SIG-M5 treated with dmso at 0.1 percent for 504 hours (cell line): Measurements from ENCODE around the gene ATRX.
"Not testable (repeated sequence)": the region's sequence is repeated elsewhere in the genome, so short reads cannot be mapped to it uniquely, and the experiment has no call there.

ENCODE experiments used
- DNase-seq: peaks from one replicate; lab custom pipeline; 2025; ENCODE audit not compliant: unreplicated experiment; lab: John Stamatoyannopoulos, UW

Gene ATRX

DNA sequence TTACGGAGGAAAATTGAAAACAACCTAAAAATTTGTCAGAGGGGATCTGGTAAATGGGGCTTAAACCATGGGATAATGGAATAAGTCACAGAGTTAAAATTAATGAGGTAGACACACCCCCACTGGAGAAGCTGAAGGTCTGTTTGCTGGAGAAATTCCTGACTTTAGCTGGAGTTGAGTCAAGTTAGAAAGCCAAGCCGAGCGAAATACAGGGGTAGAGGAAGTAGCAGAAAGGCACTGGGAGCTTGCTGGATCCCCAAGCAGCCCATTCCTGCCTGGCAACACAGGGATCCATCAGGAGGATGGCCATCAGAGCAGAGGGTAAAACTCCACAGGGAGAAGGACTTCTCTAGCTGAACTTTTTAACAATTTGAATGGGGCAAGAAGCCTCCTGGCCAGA lies 163.8 kb downstream of the ATRX start:
- DNase-seq: no peak

DNA sequence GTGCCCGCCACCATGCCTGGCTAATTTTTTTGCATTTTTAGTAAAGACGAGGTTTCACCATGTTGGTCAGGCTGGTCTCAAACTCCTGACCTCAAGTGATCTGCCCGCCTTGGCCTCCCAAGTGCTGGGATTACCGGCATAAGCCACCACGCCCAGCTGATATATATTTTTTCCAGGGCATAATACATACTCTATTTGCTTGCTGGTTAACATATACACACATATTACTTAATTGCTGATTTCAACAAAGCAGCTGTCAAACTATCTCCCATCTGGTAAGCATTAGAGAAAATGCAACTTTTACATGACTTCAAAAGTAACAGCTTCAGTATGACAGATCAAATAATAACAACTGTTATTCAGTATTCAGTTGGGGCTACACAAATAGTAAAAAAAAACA lies 164.6 kb downstream of the ATRX start:
- DNase-seq: not testable (repeated sequence)

DNA sequence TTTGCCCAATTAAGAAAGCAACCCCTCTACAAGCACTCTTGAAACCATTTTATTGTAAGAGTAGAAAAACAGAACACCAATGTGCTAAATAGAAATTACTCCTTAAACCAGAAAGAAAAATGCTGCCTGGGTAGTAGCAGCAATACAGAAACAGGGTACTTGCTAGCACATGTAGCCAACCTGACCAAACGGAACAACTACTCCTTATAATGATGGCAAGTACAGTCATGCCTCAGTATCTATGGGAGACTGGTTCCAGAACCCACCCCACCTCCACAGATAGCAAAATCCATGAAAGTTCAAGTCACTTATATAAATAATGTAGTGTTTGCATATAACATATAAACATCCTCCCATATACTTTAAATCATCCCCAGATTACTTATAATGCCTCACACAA lies 168.8 kb downstream of the ATRX start:
- no peak for DNase-seq

DNA sequence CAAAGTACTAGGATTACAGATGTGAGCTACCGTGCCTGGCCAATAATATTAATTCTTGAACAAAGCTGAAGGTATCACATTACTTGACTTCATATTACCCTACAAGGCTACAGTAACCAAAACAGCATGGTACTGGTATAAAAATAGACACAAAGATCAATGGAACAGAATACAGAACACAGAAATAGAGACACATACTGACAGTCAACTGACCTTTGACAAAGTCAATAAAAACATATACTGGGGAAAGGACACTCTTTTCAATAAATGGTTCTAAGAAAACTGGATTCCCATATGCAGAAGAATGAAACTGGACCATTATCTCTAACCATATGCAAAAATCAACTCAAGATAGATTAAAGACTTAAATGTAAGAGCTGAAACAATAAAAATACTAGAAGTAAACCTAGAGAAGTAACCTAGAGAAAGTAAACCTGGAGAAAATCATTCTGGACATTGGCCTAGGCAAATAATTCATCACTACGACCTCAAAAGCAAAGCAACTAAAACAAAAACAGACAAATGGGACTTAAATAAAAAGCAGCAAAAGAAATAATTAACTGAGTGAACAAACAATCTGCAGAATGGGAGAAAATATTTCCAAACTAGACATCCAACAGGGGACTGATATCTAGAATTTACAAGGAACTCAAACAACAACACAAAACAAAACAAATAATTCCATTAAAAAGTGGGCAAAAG lies 182.2 kb downstream of the ATRX start:
- no peak for DNase-seq

DNA sequence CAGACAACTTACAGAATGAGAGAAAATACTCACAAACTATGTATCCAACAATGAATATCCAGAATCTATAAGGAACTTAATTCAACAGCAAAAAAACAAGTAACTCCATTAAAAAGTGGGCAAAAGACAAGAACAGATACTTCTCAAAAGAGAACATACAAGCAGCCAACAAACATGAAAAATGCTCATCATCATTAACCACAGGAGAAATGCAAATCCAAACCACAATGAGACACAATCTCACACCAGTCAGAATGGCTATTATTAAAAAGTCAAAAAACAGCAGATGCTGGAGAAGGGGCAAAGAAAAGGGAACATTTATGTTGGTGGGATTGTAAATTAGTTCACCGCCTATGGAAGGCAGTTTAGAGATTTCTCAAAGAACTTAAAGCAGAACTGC lies 188.5 kb downstream of the ATRX start:
- DNase-seq: no peak

DNA sequence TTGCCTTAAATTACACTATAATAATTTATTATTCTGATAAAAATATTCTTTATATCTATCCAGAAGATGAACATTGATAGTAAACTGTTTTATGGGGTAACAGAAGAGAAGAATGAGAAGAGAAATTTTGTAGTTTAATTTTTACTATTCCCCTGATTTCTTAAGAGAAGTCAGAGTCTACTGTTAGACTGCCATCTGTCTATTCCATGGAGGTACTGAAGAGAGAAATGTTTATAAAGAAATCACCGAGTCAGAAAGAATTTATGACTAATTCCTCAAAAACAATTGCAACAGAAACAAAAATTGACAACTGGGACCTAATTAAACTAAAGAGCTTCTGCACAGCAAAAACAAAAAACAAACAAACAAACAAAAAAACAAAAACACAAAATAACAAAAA lies 188.9 kb downstream of the ATRX start:
- DNase-seq: peak; percentile 6

DNA sequence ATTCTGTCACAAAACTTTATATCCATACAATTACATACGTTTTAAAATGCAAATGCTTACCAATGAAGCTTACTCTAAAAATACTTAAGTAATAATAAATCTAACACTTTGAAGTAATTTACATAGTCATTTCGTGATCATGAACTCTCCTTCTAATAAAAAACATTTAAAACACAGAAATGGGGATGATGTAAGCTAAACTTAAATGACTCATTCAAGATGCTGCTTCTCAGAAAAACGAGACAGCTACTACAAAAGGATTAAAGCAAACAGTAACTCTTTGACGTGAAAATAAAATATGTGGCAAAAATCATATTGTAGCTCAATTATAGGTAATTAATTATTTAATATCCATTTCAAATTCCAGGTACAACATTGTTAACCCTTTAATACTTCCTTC lies 190.2 kb downstream of the ATRX start:
- DNase-seq: no peak

DNA sequence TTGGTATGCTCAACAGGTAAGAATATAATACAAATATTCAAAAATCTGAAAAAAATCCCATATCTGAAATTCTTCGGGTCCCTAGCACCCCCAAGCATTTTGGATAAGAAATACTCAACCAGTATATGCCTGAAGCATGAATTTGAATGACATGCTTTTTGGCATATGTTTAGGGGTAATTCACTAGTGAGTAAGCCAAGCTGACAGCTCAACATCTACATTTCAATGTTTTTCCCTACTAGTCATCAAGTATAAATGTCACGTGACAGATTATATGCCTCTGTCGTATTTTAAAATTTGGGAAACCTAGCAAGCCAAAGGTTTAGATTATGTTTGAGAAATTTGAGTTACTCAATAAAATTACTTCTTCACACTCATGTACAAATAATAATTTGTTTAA lies 213.7 kb downstream of the ATRX start:
- no peak for DNase-seq

DNA sequence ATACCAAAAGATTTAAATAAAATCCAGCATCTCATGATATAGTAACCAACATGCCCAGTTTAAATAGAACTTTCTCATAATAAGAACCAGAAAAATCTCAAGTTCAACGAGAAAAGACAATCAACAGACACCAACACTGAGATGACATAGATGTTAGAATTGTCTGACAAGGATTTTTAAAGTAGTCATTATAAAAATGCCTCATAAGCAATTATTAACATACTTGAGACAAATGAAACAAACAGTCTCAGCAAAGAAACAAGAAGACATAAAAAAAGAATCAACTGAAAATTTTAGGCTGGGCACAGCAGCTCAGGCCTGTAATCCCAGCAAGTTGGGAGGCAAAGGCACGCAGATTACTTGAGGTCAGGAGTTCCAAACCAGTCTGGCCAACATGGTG lies 220.7 kb downstream of the ATRX start:
- no peak for DNase-seq

DNA sequence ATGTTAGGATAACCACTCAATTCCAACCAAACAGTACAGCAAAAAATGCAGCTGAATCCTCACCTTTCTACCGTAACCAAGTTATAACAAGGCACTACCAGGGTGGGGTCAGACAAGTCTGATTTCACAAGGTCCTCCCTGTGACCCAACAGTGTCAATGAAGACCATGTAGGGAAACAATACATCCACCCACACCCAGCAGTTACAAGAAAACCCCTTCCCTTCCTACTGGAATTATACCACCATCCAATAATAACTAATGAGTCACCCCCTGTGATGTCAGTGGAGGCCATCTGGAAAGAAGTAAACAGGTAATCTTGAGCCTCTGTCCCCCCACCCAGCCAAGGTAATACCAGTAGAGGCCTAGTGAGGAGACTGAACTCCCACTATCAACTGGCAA lies 221.2 kb downstream of the ATRX start:
- no peak for DNase-seq

DNA sequence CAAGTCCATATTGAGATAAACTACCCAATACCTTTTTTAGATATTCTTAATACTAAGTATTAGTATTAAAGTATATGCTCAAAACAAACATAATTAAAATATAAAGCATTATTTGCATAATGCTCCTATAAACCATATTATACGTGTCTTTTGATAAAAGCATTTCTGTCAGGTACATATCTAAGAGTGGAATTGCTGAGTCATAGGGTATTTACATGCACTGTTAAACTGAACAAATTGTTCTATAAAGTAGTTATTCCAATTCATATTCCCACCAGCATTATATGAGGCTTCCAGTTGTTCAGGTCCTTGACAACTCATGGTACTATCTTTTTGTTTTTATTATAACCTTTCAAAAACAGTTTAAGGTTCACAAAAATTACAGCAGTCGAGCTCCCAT lies 224.6 kb downstream of the ATRX start:
- DNase-seq: no peak

DNA sequence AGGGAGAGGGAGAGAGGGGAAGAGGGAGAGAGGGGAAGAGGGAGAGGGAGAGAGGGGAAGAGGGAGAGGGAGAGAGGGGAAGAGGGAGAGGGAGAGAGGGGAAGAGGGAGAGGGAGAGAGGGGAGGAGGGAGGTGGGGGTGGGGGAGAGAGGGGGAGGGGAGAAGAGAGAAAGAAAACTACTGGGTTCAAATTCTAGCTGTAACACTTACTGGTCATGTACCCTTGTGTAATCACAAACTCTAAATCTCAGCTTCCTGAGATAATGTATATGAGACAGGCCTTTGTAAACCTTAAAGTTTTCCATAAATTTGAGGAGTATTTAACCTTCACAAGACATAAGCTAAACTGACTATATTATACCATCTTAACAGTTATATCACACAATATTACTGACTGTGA lies 229.7 kb downstream of the ATRX start:
- DNase-seq: no peak

DNA sequence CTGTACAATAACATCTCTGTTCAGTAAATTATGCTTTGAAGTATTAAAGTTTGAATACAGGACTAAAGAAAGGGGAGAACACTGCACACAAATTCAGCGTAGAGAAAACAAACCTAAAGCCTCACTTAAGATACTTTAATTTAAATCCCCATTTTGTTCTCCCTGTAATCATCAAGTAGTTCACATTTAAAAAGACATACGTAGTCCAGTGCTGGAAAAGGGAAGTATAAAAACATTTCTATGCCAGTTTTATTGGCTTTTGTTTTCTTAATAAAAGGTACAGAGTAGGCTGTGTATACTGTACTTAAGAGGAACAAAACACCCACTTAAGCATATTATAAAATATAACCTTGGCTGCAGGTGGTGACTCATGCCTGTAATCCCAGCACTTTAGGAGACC lies 237.3 kb downstream of the ATRX start:
- no peak for DNase-seq

DNA sequence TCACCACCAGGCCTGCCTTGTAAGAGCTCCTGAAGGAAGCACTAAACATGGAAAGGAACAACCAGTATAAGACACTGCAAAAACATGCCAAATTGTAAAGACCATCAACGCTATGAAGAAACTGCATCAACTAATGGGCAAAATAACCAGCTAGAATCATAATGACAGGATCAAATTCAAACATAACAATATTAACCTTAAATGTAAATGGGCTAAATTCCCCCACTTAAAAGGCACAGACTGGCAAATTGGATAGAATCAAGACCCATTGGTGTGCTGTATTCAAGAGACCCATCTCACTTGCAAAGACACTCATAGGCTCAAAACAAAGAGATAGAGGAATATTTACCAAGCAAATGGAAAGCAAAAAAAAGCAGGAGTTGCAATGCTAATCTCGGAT lies 246.2 kb downstream of the ATRX start:
- not testable (repeated sequence) for DNase-seq

DNA sequence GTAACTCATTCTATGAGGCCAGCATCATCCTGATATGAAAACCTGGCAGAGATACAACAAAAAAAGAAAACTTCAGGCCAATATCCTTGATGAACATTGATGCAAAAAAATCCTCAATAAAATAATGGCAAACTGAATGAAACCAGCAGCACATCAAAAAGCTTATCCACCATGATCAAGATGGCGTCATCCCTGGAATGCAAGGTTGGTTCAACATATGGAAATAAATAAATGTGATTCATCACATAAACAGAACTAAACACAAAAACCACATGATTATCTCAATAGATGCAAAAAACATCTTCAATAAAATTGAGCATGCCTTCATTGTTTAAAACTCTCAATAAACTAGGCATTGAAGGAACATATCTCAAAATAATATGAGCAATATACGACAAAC lies 254.8 kb downstream of the ATRX start:
- DNase-seq: not testable (repeated sequence)

DNA sequence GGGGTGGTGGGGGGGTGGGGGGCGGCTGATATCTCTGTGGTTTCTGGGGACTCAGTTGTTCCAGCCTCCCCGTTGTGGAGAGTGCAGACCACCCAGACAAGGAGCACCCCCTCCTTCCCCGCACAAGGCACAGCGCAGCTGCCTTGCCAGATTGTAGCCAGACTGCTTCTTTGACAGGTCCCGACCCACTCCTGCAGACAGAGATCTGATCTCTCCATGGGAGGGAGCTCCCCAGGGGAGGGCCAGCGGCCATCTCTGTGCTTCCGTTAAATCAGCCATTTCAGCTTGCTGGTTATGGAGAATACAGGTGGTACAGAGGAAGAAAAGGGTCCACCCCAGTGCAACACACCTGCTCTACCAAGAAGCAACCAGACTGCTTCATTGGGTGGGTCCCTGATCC lies 258.0 kb downstream of the ATRX start:
- no peak for DNase-seq

DNA sequence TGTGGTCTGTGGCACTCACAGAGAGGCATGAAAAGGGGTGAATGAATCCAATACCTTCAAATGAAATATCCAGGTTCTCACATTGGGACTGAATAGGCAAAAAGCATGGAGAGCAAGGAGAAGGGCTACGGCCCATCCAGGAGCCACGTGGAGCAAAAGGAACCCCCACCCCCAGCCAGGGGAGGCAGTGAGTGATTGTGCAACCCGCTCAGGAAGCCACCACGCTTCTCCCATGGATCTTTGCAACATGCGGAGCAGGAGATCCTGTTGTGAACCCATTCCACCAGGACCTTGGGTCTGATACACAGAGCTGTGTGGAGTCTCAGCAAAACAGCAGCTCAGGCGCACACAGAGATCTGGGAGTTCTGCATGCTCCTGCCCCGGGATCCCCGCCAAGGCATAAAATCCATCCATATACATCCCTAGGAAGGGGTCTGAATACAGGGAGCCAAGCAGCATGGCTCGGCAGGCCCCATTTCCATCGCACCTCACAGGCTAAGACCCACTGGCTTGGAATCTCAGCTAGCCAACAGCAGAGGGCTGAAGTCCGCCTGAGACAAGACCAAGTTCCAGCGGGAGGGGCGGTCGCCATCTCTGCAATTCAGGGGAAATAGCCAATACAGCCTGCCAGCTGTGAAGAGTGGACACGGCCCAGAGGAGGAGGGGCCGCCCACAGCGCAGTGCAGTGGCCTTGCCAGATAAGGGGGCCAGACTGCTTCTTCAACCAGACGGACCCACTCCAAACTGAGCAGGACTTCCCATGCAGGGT lies 258.6 kb downstream of the ATRX start:
- DNase-seq: no peak

DNA sequence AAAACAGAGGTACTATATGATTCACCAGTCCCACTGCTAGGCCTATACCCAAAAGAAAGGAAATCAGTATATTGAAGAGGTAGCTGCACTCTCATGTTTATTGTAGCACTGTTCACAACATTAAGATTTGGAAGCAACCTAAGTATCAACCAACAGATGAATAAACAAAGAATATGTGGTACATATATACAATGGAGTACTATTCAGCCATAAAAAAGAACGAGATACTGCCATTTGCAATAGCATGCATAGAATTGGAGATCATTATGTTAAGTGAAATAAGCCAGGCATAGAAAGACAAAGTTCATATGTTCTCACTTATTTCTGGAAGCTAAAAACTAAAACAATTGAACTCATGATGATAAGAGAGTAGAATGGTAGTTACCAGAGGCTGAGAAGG lies 266.3 kb downstream of the ATRX start:
- no peak for DNase-seq

DNA sequence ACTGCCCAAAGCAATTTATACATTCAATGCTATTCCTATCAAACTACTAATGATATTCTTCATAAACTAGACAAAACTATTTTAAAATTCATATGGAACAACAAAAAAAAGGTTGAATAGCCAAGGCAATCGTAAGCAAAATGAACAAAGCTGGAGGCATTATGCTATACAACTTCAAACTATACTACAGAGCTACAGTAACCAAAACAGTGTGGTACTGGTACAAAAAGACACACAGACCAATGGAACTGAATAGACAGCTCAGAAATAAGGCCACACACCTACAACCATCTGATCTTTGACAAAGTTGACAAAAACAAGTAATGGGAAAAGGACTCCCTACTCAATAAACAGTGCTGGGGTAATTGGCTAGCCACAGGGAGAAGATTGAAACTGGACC lies 271.8 kb downstream of the ATRX start:
- no peak for DNase-seq

DNA sequence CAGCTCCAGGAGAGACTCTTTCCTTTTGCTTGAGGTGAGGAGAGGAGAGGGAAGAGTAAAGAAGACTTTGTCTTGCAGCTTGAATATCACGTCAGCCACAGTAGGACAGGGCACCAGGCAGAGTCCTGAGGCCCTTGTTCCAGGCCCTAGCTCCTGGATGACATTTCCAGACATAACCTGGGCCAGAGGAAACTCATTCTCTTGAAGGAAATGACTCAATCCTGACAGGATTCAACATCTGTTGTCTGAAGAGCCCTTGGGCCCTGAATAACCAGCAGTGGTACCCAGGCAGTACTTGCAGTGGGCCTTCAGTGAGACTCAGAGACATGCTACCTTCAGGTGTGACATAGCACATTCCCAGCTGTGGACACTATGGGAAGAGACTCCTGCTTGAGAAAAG lies 276.0 kb downstream of the ATRX start:
- no peak for DNase-seq

DNA sequence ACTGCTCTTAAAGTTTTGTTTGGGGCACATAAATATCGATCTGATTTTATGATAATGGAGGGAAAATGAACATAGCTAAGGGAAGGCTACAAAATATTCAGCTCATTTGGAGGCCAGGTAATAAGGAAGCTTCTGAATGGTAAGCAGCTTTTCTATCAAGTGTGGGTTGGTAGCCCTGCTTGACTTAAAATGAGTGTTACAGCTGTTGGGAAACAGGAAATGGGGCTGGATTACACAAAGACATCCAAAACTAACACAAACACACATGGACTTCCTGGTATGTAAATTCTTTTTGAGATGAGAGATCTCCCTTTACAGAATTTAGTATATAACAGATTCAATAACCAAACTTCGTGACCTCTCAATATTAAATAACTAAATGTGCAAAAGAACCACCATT lies 280.8 kb downstream of the ATRX start:
- DNase-seq: peak; percentile 16

DNA sequence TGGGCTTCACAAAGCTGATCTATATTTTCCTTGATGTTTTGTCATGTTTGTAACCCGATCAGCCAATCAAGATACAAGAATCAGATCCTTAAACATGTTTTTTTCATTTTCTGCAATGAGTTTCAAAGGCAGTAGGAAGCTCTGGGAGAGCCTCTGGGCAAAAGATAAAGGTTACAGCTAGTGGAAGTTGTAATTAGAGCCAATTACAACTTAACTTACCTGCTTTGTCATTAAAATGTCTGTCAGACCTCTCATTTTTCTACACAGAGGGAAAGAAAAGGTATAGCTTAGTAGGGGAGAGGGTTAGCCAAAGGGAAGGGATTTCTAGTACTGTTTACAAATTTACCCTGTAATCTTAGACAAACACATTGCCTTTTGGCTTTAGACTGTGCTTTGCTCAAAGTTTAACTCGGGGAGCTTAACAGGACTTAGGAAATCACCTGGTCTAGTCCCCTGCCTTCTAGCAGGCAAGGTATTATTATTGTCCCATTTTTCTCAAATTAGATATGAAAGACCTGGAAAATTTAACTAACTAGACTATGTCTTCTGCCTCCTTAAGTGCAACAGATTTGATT lies 283.0 kb downstream of the ATRX start:
- DNase-seq: no peak
